GM19328 (cell line): ENCODE measurements around the gene BGN.
A peak's percentile ranks its signal among the peaks of the same experiment; 100 is the strongest.

Source experiments
- ATAC-seq: cut with Tn5 transposase; IDR thresholded peaks from one replicate; pipeline ENCODE4 v1.9.1; 2021; ENCODE audit warnings: mild to moderate bottlenecking, moderate library complexity; ENCODE audit not compliant: unreplicated experiment

BGN gene

DNA sequence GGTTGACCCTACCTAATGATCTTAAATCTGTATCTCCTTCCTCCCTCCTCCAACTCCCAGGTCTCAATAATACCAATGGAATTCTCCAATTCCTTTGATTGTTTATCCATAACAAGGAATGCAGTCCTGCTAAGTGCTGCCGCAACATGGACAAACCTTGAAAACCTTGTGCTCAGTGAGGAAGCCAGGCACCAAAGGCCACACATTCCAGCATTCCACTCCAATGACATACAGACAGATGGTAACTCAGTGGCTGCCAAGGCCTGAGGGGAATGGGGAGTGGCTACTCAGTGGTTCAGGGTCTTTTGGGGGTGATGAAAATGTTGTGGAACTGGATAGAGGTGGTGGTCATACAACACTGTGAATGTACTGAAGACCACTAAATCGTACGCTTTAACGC, 34.8 kb upstream of the BGN start:
- ATAC-seq: no peak

DNA sequence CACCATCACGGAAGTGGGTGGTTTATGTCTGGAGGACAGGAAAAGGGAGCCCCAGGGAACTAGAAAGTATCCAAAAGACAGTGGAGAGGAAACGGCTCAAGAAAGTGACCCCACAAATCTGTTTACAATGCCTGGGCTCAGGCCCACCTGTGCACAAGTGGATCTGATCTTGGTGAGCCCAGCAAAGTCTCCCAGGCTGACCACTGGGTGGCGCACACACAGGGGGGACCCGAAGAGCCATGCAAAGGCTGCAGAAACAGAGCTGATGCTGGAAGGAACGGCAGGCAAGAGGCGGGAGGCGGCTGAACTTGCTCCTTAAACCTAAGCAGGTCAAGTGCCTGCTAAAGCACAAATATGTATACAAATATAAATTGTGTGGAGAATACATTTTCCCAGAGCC, 34.0 kb upstream of the BGN start:
- no peak for ATAC-seq

DNA sequence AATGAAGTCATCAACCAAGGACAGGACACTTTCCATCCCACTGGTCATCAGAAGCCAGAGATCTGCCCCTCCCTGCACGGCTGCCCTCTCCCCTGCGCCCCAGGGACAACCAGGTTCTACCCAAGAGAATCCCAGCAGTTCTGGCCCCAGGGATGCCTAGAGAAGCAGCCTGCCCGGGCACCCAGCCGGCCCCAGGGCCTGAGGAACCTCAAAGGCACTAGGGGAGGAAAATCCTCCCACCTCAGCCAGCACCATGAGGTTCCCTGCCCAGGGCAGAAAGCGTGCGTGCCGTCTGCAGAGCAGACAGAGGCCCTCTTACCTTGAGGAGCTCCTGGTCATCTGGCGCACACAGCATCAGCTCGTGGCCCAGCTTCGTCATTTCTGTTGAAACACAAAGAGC, 32.5 kb upstream of the BGN start:
- ATAC-seq: no peak

DNA sequence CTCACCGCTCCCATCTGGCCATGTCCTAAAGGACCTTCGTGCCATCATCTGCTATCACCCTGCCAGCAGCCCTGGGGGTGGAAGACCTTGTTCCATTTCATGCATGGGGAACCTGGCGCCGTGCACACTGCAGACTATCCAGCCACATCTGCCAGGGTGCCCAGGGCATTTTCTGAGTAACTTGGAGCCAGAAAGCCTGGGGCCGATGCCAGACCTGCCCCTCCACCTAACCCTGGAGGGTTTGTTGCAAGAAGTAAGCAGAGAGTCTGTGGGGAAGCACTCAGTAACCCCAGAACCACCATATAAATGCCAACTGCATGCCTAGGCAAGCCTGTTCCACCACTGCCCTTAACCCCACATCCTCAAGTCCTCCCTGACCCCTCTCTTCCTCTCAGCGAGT, 31.7 kb upstream of the BGN start:
- no peak for ATAC-seq

DNA sequence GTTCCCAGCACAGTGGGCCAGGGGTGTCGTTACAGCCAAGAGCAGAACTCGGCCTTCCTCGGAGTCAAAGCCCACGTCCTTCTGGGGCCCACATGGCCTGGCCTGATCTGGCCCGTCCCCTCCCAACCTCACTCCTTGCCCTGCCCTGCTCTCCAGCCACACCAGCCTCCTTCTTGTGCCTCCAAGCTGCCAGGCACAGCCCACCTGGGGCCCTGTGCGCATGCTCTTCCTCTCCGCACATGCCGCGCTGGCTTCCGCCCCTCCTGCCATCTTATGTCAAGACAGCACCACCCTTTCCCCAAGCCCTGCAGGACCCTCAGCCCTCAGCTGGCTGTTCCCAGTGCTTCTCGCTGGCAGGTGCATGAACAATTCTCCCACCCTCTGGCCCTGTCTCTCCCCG, 31.2 kb upstream of the BGN start:
- ATAC-seq: no peak

DNA sequence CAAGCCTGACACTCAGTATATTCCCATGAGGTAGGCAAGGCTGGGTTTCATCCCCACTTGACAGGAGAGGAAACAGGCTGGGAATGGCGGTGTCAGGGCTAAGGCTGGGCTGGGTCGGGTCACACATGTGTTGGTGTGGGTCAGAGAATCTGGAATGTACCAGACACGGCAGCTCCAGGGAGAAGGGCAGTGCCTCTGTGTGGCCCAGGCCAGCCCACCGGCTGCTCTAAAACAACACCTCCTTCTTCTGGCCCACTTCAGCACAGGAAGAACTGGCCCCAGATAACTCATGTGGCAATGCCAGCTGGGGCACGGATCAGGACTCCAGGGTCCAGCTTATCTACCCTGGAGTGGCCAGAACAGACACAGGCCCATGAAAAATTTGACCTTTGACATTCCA, 30.7 kb upstream of the BGN start:
- ATAC-seq: no peak

DNA sequence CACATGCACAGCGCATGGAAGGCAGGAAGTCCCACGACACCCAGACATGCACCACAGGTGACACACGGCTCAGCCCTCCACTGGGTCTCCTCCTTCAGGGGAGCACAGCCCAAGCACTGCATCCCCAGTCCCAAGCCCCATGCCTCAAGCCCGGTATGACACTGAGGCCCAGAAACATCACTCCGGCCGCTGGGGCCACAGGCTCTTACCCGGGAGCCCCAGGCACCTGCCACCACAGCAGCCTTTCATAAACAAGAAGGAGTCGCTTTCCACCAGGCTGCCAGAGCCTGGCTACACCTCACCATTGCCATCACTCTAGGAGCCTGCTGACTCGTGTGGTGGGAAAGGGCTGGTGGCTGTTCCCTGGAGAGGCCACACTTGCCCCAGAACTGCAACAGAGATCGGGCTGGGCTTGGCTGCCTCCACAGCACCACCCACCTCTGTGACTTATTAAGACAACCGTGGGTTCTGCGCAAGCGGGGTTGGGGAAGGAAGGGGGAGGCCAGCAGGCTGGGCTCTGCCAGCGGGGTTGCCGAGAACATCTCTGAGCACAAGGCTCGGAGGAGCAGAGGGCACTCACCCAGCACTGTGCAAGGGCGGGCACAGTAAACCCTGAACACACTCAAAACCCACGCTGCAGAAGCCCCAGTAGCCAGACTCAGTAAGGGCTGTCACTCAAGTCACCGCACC, 28.9 kb upstream of the BGN start:
- no peak for ATAC-seq

DNA sequence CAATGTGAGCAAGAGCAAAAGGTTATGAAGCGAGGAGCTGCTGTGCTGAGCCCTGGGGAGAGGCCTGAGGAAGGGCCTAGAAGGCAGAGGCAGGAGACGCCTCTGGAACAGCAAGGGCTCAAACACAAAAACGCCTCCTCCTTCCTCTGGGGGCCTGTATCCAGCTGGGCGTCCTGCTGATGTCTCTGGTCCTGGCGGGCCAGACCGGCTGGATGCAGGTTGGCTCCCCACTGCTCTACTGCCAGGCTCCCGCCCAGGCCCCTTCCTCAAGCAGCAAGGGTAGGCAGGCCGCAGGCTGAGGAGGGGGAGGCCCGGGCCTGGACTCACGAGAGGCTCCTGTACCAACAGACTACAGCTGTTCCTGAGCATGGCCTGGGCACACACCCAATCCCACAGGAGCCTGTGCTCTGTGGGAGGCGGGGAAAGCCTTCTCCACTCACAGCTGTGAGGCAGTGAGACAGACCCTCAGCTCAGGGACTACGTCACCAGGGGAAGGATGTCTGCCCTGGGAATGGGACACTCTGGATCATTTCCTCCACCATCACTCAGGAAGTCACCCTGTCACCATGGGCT, 26.7 kb upstream of the BGN start:
- ATAC-seq: no peak

DNA sequence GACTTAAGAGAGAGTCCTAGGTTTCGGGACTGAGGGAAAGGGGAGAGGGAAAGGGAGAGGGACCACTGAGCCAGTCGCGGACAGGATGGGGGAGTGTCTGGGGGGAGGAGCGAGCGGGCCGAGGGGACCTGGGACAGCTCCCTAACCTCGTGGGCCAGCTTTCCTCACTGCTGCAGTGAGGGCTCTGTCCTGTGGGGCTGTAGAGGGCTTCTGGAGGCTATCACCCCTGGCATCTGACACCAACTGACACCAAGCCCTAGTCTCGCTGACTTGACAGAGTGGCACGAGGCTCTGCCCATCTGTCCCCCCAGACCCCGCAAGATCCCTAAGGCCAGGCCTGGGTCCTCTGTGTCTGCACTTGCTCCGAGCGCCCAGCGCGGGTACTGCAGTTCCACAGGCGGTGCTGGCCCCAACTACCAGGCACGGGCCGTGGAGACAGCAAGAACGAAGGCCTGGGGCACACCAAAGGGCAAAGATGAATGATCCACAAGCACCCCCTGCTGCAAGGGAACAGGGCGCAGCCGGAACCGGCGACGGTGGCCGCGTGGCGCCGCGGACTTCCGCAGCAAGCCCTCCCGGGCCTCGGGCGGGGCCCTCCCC, 24.9 kb upstream of the BGN start:
- peak; percentile 29 for ATAC-seq

DNA sequence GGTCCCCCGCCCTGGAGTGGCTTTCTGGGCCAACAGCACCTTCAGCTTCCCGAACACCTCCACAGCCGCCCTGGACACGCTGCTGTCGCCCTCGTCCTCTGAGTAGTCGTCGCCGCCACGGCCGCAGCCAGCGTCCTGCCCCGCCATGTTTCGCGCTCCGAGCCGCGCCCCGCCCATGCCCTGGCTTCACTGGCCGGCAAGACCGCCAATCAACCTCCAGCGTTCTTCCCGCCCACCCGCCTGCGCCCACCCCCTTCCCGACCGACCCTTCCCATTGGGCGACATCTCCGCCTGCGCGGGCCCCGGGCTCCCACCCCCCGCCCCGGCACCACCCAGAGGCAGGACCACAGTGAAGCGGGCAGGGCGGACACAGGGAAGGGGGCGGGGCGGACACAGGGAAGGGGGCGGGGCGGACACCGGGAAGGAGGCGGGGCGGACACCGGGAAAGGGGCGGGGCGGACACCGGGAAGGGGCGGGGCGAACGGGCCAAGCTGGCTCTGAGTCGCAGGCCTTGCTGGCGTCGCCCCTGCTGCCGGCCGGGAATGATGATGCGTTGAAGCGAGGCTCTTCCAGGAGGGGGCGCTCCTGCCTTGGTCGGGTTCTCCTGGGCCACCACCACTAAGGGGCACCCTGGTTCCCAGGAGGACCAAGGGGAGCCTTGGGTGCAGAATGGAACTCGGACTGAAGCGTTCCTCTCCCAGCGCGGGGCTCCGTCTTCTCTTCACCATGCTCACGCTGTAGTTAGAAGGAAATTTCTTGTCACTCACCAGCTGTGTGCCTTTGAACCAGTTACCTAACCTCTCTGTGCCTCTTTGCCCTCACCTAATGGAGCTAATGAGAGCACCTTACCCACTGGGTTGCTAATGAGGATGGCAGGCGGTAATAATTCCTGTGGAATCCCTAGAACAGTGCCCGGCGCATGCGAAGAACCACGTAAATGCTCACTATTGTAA, 24.1 kb upstream of the BGN start, which contains the start of gene HAUS7:
Gene HAUS7 (minus strand): TSS at position 166 of the 953 bp plus-strand sequence. CDS start 19 bp downstream, at position 147.
- peak; percentile 84 for ATAC-seq

DNA sequence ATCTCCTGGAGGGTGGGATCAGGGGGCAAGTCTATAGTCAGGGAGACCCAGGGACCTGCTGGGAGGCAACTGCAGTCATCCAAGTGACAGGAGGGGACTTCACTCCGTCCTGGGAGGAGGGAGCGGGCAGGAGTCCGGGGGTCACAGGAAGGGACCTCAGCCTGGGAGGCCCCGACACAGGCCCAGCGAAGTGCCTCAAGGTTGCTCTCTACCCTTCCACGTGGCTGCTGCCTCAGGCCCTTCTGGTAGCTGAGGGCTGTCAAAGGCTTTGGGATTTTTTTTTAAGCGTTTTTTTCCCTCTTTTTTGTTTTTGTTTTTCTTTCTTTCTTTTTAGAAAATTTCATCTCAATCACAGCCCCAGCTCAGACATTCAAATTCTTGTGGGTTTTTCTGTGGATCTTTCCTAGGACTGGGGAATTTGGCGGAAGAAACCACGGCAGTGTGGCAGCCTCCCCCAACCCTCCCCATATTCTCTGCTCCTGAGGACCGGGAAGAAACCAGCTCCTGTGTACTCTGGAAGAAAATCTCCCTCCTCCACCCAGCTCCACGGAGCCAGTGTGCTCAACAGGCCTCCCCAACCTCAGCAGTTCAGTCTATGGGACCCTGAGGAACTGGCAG, 23.0 kb upstream of the BGN start:
- ATAC-seq: no peak

DNA sequence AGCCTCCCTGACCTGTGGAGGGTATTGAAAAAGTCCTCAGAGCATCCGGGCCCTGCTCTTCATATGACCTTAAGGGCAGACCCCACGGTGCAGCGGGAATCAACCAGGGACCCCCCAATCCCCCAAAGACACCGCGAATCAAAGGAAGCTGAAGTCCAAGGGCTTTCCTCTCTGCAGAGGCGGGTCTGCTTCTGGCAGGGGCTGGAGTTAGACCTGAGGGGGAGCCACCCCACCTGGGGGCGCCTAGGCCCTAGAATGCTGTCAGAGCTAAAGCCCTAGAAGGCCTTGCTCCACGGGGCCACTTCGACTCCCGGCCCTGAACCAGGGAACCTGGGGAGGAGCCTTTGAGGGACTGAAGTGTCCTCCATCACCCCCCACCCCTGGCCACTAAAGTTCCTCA, 21.7 kb upstream of the BGN start:
- no peak for ATAC-seq

DNA sequence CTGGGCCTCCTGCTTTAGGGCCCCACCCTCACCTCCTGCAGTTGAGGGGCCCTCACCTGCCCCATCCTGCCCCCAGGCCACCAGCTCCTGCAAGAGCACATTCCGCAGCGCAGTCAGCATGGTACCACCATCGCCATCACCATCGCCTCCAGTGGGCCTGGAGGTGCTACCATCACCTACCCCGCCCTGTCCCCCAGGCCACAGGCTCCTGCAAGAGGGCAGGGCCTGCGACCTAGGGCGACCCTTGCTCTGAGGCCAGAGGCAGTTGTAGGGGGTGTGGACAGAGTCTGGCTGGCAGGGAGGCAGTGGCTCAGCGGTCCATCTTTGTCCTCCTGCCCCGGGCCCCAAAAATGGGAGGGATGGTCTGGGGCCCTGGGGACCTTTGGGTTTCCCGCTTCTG, 20.5 kb upstream of the BGN start:
- no peak for ATAC-seq

DNA sequence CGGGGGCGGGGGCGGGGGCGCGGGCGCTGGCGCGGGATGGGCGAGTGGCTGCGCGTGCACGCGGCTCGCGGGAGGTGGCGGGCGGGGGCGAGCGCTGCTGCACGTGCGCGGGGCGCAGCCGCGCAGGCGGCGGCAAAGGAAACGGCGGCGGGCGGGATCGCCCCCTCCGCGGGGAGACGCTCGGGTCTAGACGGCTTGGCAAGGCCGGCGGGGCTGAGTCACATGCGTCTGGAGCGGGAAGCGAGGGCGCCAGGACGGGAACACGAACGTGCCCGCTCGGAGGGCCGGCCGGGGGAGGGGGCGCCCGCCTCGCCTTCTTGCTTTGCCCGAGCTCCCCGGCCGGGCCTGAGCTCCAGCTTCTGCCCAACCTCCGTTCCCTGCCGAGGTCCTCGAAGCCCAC, 20.1 kb upstream of the BGN start:
- no peak for ATAC-seq

DNA sequence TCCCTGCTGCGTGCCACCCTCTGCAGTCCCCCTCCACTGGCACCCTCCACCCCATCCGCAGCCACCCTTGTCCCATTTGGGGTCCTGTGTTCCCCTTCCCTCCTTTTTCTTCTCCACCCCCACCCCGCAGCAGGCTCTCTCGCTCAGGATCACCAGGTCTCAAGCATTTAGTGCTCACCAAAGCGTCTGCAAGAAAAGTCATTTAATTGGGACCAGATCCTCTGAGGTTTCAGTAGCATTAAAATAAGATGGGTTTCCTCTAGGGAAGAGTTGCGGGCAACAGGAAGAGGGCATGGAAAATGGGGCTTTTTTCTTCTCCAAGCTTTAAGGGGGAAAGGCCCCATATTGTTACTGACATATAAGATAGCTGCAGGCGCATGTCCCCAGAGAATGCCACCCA, 19.5 kb upstream of the BGN start:
- ATAC-seq: no peak

DNA sequence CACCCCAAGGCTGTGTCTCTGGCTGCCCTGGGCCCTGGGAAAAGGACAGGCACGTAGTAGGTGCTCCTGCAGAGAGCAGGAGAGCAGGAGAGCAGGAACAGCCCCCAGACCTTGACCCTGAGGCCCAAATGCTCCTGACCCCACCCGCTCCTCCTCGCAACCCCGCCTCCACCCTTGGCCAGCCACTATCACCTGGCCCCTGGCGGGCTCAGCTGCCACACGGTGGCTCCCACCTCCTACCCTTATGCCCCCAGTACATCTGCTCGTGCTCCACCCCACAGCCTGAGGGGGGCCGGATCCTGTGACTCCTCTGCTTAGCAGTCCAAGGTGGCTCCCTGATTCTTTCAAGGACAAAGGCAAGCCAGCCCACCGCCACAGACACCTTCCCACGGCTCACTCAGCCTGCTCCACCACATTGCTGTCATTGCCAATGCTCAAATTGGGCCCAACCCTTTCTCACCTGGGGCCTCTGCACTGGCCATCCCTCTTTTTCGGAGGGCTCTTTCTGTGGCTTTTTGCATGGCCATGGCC, 19.0 kb upstream of the BGN start:
- ATAC-seq: no peak

DNA sequence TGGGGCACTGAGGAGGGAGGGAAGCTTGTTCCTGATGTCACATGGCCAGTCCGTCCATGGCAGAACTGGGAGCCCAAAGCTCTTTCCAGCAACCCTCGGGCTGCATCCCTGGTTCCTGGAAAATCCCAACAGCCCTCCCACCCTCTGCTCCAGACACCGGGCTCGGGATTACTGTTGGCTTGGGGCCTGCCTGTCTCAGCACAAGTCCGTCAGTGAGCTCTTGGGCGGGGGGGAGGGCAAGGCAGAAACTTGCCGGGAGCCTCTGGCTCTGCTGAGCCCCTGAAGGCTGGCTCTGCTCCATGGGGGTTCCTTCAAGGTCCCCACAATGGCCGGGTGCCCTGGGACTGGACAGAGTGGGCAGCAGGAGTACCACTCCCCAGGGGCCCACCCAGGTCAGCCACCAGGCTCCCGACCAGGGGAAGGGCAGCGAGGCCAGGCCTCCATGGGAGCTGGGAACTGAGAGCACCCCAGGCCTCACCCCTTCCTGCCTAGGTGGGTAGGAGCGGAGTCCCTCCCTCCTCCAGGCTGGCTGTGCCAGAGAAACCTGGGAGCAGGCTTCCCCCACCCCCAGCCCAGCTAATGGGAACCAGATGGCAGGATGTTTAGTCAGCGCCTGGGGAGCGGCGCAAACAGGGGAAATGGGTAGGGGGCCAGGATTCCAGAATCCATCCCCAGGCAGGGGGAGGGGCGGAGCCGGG, 18.0 kb upstream of the BGN start:
- no peak for ATAC-seq

DNA sequence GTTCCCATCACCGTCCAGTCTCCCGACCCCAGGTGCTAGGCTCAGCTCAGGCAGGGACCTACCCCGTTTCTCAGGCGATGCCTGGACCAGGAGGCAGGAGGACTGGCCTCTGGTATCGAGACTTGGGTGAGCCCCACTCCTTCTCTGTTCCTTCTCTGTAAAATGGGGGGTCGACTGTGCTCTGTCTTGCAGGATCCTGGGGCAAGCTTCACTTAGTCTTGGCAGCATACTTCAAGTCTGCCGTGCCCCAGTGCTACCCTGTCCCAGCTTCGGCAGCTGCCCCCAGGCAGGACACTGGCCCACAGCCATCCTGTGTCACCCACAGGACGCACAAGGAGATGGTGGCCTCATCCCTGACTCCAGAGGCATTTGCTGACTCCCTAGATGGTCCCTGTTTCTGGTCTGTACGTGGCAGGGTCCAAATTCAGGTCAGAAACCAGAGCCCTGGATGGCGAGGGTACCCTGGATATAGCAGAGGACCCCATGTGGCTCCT, 17.4 kb upstream of the BGN start:
- ATAC-seq: no peak

DNA sequence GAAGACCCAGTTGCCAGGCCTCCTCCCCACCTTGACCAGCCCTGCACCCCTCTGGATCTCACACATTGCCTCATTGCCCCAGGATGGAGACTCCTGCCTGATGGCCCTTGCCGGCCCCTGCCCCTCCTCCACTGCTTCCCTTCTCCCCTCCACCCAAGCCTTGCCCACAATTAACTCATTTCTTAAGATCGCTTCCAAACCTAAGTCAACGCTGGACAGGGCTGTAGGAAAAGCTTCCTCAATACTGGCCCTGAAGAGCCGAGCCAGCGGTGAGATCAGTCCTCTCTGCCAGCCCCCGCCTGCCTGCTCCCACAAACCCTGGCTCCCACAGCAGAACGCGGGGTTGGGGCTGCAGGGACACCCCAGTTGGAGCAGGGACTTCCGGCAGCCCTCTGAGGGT, 16.9 kb upstream of the BGN start:
- ATAC-seq: no peak

DNA sequence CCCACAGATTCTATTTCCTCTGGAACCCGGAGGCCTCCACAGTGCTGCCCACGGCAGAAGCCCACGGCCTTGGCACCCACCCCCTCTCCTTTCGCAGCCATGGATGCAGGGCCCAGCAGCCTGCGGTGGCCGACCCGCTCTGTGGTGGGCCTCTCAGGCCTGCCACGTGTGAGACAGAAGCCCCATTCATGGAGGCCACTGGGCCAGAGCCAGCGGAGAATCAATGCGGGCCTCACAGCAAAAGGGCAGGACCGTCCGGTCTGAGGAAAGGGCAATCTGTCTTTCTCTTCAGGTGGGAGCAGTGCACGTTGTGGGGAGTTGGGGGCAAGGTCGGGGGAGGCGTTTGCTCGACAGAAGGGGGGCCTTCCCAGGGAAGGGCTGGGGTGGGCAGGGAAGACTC, 16.0 kb upstream of the BGN start:
- ATAC-seq: no peak
